Ovary (tissue), 9 donors: Measurements from ENCODE around the gene PCBP3. TPM values are rescaled to one million over a fixed set of nuclear protein-coding genes. Genes with fewer than 3 reads are reported as not detected.

Experiments
- DNase-seq, 5 donors: peaks; one replicate each; pipeline ENCODE4 v3.0.0-alpha.2; 2019 to 2020
- H3K27ac ChIP-seq, 2 donors: fragments of 200-600 bp; one replicate each; pipeline versions ENCODE4 v1.5.1 to v1.8.0; 2019 to 2022
- H3K27me3 ChIP-seq: fragments of 200-600 bp; one replicate; pipeline ENCODE4 v1.8.0; 2022
- H3K36me3 ChIP-seq: fragments of 200-600 bp; sonication (generic); one replicate; pipeline ENCODE4 v1.5.1; 2019
- H3K4me1 ChIP-seq: one replicate; pipeline ENCODE4 v1.8.1; 2013; ENCODE audit warnings: mild to moderate bottlenecking, moderate library complexity; ENCODE audit not compliant: insufficient read depth
- H3K4me3 ChIP-seq: fragments of 200-600 bp; sonication (generic); one replicate; pipeline ENCODE4 v1.5.1; 2017
- H3K9me3 ChIP-seq, 2 donors: fragments of 200-600 bp in 1 of 2; sonication (generic) in 1 of 2; one replicate each; pipeline versions ENCODE4 v1.5.1 to v1.8.1; 2013 to 2019; ENCODE audit warnings: mild to moderate bottlenecking in 1 of 2, moderate library complexity in 1 of 2
- CTCF ChIP-seq, 3 donors: fragments of 450-650 bp in 2 of 3; fragments of 200-600 bp in 1 of 3; IDR thresholded peaks; one replicate each; pipeline versions ENCODE4 v1.5.1 to v1.8.0; 2016 to 2022; ENCODE audit warnings: antibody characterized with exemption in 3 of 3, mild to moderate bottlenecking in 1 of 3
- EP300 ChIP-seq: sonication (generic); formaldehyde crosslinking; IDR thresholded peaks from one replicate; pipeline ENCODE4 v1.6.1; 2017; ENCODE audit warnings: antibody characterized with exemption
- POLR2A ChIP-seq: fragments of 450-650 bp; IDR thresholded peaks from one replicate; pipeline ENCODE4 v1.6.1; 2017; ENCODE audit warnings: antibody characterized with exemption, mild to moderate bottlenecking, moderate library complexity
- WGBS, 3 donors: extraction: QIAGEN DNeasy Blood & Tissue Kit in 1 of 3; methylation state at CpG; one replicate each; pipeline versions ENCODE4 v1.1.5 to v1.1.7; 2013 to 2017; 5-methylcytosine and 5-hydroxymethylcytosine counted together
- intact Hi-C, 4 donors: fragments of 100-400 bp; cut with DNase I; formaldehyde crosslinking; loops; one replicate each; pipeline versions ENCODE4 v1.11.0 to v1.15.1; 2022 to 2023
- polyA plus RNA-seq, 2 donors: library from polyadenylated mRNA; stranded (reverse); fragments of 200-250 nt in 1 of 2; fragments of 350-450 nt in 1 of 2; fragmentation: Illumina TruSeq in 1 of 2; extraction: RNeasy Lipid Tissue Mini Kit (QIAGEN cat#74804) in 1 of 2; gene quantifications; one replicate each; pipeline ENCODE4 v1.2.3, GENCODE V29; 2013 to 2014
- total RNA-seq, 7 donors: library from RNA; depleted of rRNA in 2 of 7; stranded (reverse); fragments of >200 nt in 2 of 7; fragmentation: NEBNext Ultra II Directional in 3 of 7; extraction: Animal tissue kit (Norgen Biotek cat#: 25700) in 3 of 7; gene quantifications; one replicate each; pipeline versions ENCODE4 v1.1.0 to v1.2.4, GENCODE V29; 2016 to 2023
- donor health status: DM: no; HTN: no; CAD: no; lungs with moderate emphysema.
- donor health status: DM: no; HTN: no; CAD: no.
- donor health status: Bipolar disorder and iron deficiency.
- donor health status: DM: yes; HTN: yes; CAD: no.
- donor health status: DM: no; HTN: no; CAD: no.
- donor health status: DM: yes; HTN: yes; CAD: no.

The PCBP3 gene
- total and polyA plus RNA-seq, 9 donors = 2.4 to 10.1 (median 5.4) TPM

- no peak for DNase-seq
- Histone ChIP-seq H3K36me3 (no peaks in the 10 kb centered on the region), H3K9me3 (no peaks in the 10 kb centered on the region), H3K4me3 (no peak overlapping the region), H3K27me3 (no peaks in the 10 kb centered on the region), H3K27ac (no peak overlapping the region), H3K4me1 (no peaks in the 10 kb centered on the region)
- 82 to 100% (median 91%) methylated on average over 1 of the region's 1 CpG for WGBS, 3 donors
- intact Hi-C loops = no loop called here
- TF ChIP-seq CTCF (IDR thresholded peaks at IDR 0.05) = no peak
- TF ChIP-seq POLR2A = no peak
- no peak for TF ChIP-seq EP300
These were observed 135.2 kb downstream of the PCBP3 start for GRCh38 chr21:45778686-45779085.

- intact Hi-C loops = no loop called here
- DNase-seq = no peak
- TF ChIP-seq CTCF (IDR thresholded peaks at IDR 0.05) (no peak), POLR2A (no peak), EP300 (no peak)
These were observed 135.7 kb downstream of the PCBP3 start for GRCh38 chr21:45779226-45779625.

GRCh38 chr21:45780647-45781046 is 137.1 kb downstream of the PCBP3 start:
- no peaks in the 10 kb centered on the region for H3K27me3 ChIP-seq
- no peak overlapping the region for H3K4me3 ChIP-seq
- intact Hi-C loops = no loop called here
- no peaks in the 10 kb centered on the region for H3K4me1 ChIP-seq
- no peaks in the 10 kb centered on the region for H3K9me3 ChIP-seq
- no peak for DNase-seq
- 88 to 89% (median 88%) methylated on average over 3 of the region's 3 CpGs for WGBS, 3 donors
- no peak overlapping the region for H3K27ac ChIP-seq
- TF ChIP-seq CTCF (IDR thresholded peaks at IDR 0.05) = no peak
- TF ChIP-seq POLR2A = no peak
- no peak for TF ChIP-seq EP300
- no peaks in the 10 kb centered on the region for H3K36me3 ChIP-seq

More at GRCh38 chr21:45779226-45779625, 135.7 kb downstream of the PCBP3 start:
- 79 to 84% (median 80%) methylated on average over 3 of the region's 3 CpGs for WGBS, 3 donors
- no peaks in the 10 kb centered on the region for H3K27me3 ChIP-seq
- H3K4me1 ChIP-seq = no peaks in the 10 kb centered on the region
- H3K36me3 ChIP-seq = no peaks in the 10 kb centered on the region
- no peak overlapping the region for H3K4me3 ChIP-seq
- no peaks in the 10 kb centered on the region for H3K9me3 ChIP-seq
- no peak overlapping the region for H3K27ac ChIP-seq

GRCh38 chr21:45781741-45782140 is 138.2 kb downstream of the PCBP3 start:
- TF ChIP-seq POLR2A (no peak), EP300 (no peak), CTCF (IDR thresholded peaks at IDR 0.05) (no peak)
- no peaks in the 10 kb centered on the region for H3K4me1 ChIP-seq
- H3K9me3 ChIP-seq = no peaks in the 10 kb centered on the region
- H3K27ac ChIP-seq = no peak overlapping the region
- 79 to 83% (median 81%) methylated on average over 4 of the region's 4 CpGs for WGBS, 3 donors
- H3K4me3 ChIP-seq = no peak overlapping the region
- DNase-seq = no peak
- intact Hi-C loops = no loop called here
- no peaks in the 10 kb centered on the region for H3K36me3 ChIP-seq
- no peaks in the 10 kb centered on the region for H3K27me3 ChIP-seq
